GM13976 (cell line): ENCODE measurements around the gene GRAP.

Experiments
- DNase-seq: peaks from one replicate; pipeline ENCODE4 v3.0.0; 2012; ENCODE audit warnings: low spot score
- in situ Hi-C: fragments of 300-500 bp; cut with MboI; formaldehyde crosslinking; loops from one replicate; pipeline ENCODE4 v1.12.0; 2022; ENCODE audit warnings: low sequenced_read_pairs, mixed read lengths, inconsistent platforms; ENCODE audit not compliant: unreplicated experiment
- TF ChIP-seq, protein P1 (sequence below): IDR thresholded peaks from 2 replicates; pipeline ENCODE4 v1.5.1; 2012; ENCODE audit warnings: borderline replicate concordance, mild to moderate bottlenecking; ENCODE audit not compliant: insufficient read depth; ENCODE audit errors: extremely low read depth, missing control alignments, control extremely low read depth

The GRAP gene

DNA sequence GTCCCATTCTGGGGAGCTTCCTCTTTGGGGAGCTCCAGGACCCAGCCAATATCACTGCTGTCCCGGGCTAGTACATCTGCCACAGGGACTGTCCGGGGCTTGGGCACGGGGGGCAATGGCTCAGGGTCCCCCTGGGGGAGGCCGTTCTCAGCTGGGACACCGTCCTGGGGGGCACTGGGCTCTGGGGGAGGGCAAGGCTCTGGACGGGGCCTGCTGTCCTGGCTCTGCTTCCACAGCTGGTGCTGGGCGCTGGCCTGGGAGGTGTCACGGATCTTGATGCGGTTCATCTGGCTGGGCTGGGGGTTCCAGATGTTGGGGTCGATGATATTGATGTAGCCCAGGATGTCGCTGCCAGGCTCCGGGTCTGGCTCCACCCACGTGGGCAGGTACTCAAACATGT lies 68.7 kb downstream of the GRAP start:
- in situ Hi-C loops: no loop called here

DNA sequence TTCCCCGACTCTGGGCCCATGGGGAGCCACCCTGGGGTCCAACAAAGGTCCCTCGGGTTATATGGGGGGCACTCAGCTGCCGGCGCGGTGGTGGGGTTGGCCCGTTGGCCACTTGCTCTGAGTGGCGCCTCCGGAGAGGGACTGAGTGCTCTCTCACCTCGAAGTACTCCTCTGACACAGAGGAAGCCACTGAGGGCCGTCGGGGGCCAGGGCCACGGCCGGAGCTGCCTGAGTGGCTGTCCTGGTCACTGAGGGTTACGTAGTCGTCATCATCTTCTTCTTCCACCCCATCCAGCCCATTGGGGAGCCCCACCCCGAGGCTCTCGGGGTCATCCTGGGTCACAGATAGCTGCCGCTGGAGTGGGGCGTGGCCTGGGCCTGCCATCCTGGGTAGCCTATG lies 69.1 kb downstream of the GRAP start:
- TF ChIP-seq, protein P1, sequence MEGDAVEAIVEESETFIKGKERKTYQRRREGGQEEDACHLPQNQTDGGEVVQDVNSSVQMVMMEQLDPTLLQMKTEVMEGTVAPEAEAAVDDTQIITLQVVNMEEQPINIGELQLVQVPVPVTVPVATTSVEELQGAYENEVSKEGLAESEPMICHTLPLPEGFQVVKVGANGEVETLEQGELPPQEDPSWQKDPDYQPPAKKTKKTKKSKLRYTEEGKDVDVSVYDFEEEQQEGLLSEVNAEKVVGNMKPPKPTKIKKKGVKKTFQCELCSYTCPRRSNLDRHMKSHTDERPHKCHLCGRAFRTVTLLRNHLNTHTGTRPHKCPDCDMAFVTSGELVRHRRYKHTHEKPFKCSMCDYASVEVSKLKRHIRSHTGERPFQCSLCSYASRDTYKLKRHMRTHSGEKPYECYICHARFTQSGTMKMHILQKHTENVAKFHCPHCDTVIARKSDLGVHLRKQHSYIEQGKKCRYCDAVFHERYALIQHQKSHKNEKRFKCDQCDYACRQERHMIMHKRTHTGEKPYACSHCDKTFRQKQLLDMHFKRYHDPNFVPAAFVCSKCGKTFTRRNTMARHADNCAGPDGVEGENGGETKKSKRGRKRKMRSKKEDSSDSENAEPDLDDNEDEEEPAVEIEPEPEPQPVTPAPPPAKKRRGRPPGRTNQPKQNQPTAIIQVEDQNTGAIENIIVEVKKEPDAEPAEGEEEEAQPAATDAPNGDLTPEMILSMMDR: no peak
- DNase-seq: no peak
- in situ Hi-C loops: no loop called here

More for the DNA sequence above, 68.7 kb downstream of the GRAP start:
- TF ChIP-seq, protein P1: no peak
- no peak for DNase-seq

GRCh38 chr17:18977021-18977420 lies 69.7 kb downstream of the GRAP start:
- DNase-seq: no peak
- TF ChIP-seq, protein P1: no peak

GRCh38 chr17:18976201-18976600 lies 70.6 kb downstream of the GRAP start:
- in situ Hi-C loops: no loop called here
- DNase-seq: no peak
- TF ChIP-seq, protein P1: no peak

More at GRCh38 chr17:18977021-18977420, 69.7 kb downstream of the GRAP start:
- in situ Hi-C loops: no loop called here

DNA sequence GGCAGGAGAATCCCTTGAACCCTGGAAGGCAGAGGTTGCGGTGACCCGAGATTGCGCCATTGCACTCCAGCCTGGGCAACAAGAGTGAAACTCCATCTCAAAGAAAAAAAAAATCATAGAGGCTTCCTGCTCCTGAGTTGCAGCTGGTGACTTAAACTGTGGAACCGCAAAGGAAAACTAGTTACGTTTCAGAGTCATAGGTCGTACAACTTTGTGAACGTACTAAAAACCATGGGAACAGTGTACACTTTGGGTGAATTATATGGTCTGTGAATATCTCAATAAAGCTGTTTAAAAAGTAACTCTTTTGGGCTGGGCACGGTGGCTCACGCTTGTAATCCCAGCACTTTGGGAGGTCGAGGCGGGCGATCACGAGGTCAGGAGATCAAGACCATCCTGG lies 71.2 kb downstream of the GRAP start:
- no peak for DNase-seq
- TF ChIP-seq, protein P1: no peak
- in situ Hi-C loops: no loop called here

DNA sequence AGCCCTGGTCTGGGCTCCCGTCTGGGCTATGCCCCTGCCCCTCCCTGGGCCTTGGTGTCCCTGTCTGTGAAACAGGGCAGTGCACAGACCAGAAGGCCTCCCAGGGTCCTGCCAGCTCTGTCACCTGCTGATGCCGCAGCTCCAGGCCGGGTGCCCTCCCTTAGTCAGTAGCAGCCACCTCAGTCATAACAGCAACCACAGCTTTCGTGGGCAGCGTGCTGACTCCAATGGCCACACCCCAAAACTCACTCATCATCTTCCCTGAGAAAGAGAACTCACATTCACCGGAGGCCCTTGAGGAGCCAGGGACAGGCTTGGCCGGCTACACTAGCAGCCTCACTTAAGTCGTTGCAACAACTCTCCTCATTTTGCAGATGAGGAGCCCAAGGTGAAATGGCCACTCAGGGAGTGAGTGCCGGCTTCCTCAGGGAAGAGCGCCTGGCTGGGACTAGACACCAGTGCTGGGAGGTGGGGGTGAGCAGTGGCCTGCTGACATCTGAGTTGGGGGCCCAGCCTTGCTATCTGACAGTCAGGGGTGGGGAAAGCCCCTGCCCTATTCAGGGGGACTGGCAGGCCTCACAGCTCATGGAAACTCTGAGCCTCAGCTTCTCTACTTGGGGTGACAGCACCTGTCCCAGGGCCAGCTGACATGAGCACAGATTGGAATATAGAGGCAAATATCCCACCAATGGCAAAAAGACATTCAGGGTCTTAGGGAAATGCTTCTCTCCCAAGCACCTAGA lies 72.2 kb downstream of the GRAP start:
- in situ Hi-C loops: no loop called here
- TF ChIP-seq, protein P1: no peak
- no peak for DNase-seq
